T-helper 2 cell treated with Interferon-gamma antibody and Interleukin-4, amounts not matched to agents 5 μg/mL and 100 μg/mL, for 36 hours (primary cell): ENCODE measurements around the gene FITM1.

Experiments
- DNase-seq: peaks from one replicate; pipeline ENCODE4 v3.0.0; 2021; ENCODE audit warnings: low spot score
- H3K27ac Mint-ChIP-seq: one replicate; pipeline ENCODE4 v1.8.0; 2021; ENCODE audit warnings: mild to moderate bottlenecking, mixed read lengths
- H3K27me3 Mint-ChIP-seq: one replicate; pipeline ENCODE4 v1.8.0; 2021; ENCODE audit warnings: low read depth, mixed read lengths
- H3K36me3 Mint-ChIP-seq: one replicate; pipeline ENCODE4 v1.8.0; 2021; ENCODE audit warnings: low read depth, mixed read lengths
- H3K4me1 Mint-ChIP-seq: one replicate; pipeline ENCODE4 v1.8.0; 2021; ENCODE audit warnings: low read depth, mixed read lengths
- H3K4me3 Mint-ChIP-seq: one replicate; pipeline ENCODE4 v1.8.0; 2022; ENCODE audit warnings: mild to moderate bottlenecking, moderate library complexity, mixed read lengths
- H3K9me3 Mint-ChIP-seq: one replicate; pipeline ENCODE4 v1.8.0; 2021; ENCODE audit warnings: mixed read lengths

The FITM1 gene

GRCh38 chr14:24121210-24121609, 9.2 kb upstream of the FITM1 start:
- peaks cover 14% of the 10 kb centered on the region for H3K4me1 Mint-ChIP-seq
- H3K27me3 Mint-ChIP-seq, result no peaks in the 10 kb centered on the region
- no peak overlapping the region for H3K27ac Mint-ChIP-seq
- DNase-seq, result no peak
- no peaks in the 10 kb centered on the region for H3K9me3 Mint-ChIP-seq
- no peak overlapping the region for H3K4me3 Mint-ChIP-seq
- H3K36me3 Mint-ChIP-seq, result peaks cover 60% of the 10 kb centered on the region

- Mint-ChIP-seq H3K4me3 (no peak overlapping the region), H3K36me3 (peaks cover 53% of the 10 kb centered on the region), H3K27me3 (no peaks in the 10 kb centered on the region), H3K9me3 (no peaks in the 10 kb centered on the region), H3K27ac (no peak overlapping the region), H3K4me1 (peaks cover 8% of the 10 kb centered on the region)
- no peak for DNase-seq
Observed at GRCh38 chr14:24122416-24122815, 8.0 kb upstream of the FITM1 start.

DNA sequence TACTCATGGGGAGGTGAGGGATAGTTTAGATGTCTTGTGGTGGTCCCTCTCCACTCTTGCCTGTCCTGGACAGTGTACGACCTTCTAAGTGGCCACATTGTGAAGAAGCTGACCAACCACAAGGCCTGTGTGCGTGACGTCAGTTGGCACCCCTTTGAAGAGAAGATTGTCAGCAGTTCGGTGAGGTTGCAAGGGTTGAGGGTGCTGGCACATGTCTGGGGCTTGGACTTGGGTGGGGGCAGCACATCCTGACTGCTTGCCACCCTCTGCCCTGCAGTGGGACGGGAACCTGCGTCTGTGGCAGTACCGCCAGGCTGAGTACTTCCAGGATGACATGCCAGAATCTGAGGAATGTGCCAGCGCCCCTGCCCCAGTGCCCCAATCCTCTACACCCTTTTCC, 7.6 kb upstream of the FITM1 start:
- Mint-ChIP-seq H3K27ac (no peak overlapping the region), H3K4me3 (no peak overlapping the region), H3K36me3 (peaks cover 48% of the 10 kb centered on the region), H3K9me3 (no peaks in the 10 kb centered on the region), H3K27me3 (no peaks in the 10 kb centered on the region), H3K4me1 (peaks cover 5% of the 10 kb centered on the region)
- no peak for DNase-seq

DNA sequence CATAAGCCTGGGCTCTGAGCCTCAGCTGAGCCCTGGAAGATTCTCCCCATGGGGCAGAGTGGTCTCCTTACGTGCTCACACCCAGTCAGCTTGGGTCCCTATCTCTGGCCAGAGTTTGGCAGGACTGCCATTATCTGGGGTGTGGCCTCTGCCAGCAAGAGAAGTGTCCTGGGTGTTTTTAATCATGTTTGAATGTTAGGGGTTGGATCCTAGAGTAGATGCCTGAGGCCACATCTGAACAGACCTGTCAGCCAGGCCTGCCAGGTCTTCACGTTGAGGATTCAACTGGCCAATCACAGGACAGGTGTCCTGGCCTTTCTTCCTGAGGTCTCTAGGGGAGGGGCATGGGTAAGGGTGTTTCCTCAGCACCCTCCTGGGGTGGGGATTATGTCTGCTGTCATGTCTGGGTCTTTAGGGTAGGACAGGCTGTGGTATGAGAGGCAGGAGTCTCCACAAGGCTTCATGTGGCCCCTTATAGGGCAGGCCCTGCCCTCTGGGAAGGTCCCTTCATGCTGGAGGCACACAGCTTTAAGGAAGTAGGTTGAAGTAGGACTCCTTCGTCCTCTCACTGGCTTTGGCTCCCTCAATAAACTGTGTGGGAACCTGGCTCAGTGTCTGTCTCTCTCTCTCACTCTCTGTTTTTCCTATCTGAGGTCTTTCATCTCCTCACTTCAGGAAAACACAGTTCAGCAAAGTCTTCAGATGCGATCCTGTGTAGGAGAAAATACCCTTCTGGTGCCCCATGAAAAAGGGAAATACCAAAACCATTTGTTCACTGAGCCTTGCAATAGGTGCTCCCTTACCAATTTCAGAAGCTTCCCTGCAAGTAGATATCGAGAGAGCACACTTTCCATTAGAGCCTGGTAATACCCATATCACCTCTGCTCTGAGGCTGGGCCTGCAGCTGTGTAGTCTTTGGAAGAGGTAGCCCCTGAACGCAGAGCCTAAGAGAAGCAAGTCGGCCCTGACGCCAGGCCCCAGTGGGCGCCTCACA, 6.7 kb upstream of the FITM1 start:
- DNase-seq, result no peak
- no peak overlapping the region for H3K4me3 Mint-ChIP-seq
- H3K27me3 Mint-ChIP-seq, result no peaks in the 10 kb centered on the region
- H3K36me3 Mint-ChIP-seq, result peaks cover 41% of the 10 kb centered on the region
- H3K9me3 Mint-ChIP-seq, result no peaks in the 10 kb centered on the region
- peaks cover 2% of the 10 kb centered on the region for H3K4me1 Mint-ChIP-seq
- H3K27ac Mint-ChIP-seq, result no peak overlapping the region

GRCh38 chr14:24126939-24127338, 3.5 kb upstream of the FITM1 start:
- H3K4me3 Mint-ChIP-seq, result no peak overlapping the region
- no peak overlapping the region for H3K27ac Mint-ChIP-seq
- H3K9me3 Mint-ChIP-seq, result no peaks in the 10 kb centered on the region
- peaks cover 5% of the 10 kb centered on the region for H3K4me1 Mint-ChIP-seq
- peaks cover 18% of the 10 kb centered on the region for H3K36me3 Mint-ChIP-seq
- DNase-seq, result no peak
- H3K27me3 Mint-ChIP-seq, result no peaks in the 10 kb centered on the region

GRCh38 chr14:24127673-24128072, 2.8 kb upstream of the FITM1 start:
- H3K4me1 Mint-ChIP-seq, result peaks cover 11% of the 10 kb centered on the region
- no peak overlapping the region for H3K27ac Mint-ChIP-seq
- no peaks in the 10 kb centered on the region for H3K9me3 Mint-ChIP-seq
- no peak overlapping the region for H3K4me3 Mint-ChIP-seq
- DNase-seq, result no peak
- H3K36me3 Mint-ChIP-seq, result peaks cover 19% of the 10 kb centered on the region
- H3K27me3 Mint-ChIP-seq, result no peaks in the 10 kb centered on the region

GRCh38 chr14:24129410-24129998, 955 bp upstream of the FITM1 start:
- no peaks in the 10 kb centered on the region for H3K27me3 Mint-ChIP-seq

GRCh38 chr14:24130717-24131548, 474 bp downstream of the FITM1 start:
- H3K4me1 Mint-ChIP-seq, result peaks cover 22% of the 10 kb centered on the region

More at GRCh38 chr14:24129410-24129998, 955 bp upstream of the FITM1 start:
- Mint-ChIP-seq H3K9me3 (no peaks in the 10 kb centered on the region), H3K4me1 (peaks cover 15% of the 10 kb centered on the region), H3K27ac (no peak overlapping the region), H3K36me3 (peaks cover 8% of the 10 kb centered on the region), H3K4me3 (no peak overlapping the region)
- DNase-seq, result no peak

DNA sequence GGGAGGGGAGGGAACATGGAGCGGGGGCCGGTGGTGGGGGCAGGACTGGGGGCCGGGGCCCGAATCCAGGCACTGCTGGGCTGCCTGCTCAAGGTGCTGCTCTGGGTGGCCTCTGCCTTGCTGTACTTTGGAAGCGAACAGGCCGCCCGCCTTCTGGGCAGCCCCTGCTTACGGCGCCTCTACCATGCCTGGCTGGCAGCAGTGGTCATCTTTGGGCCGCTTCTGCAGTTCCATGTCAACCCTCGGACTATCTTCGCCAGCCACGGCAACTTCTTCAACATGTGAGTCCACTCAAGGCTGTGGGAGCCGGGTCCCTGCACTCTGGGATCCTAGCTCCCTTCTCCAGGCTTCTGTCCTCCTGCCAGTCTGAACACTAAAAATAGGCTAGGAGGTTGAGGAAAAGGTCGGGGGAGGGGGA, 1.1 kb downstream of the FITM1 start:
- Mint-ChIP-seq H3K27me3 (no peaks in the 10 kb centered on the region), H3K4me1 (peaks cover 22% of the 10 kb centered on the region), H3K4me3 (no peak overlapping the region), H3K36me3 (peaks cover 6% of the 10 kb centered on the region), H3K27ac (no peak overlapping the region), H3K9me3 (no peaks in the 10 kb centered on the region)
- DNase-seq, result no peak

More at GRCh38 chr14:24130717-24131548, 474 bp downstream of the FITM1 start:
- Mint-ChIP-seq H3K27ac (no peak overlapping the region), H3K36me3 (peaks cover 5% of the 10 kb centered on the region), H3K4me3 (no peak overlapping the region), H3K27me3 (no peaks in the 10 kb centered on the region), H3K9me3 (no peaks in the 10 kb centered on the region)
- no peak for DNase-seq

- no peak for DNase-seq
- Mint-ChIP-seq H3K4me3 (peak overlapping the region; percentile 24), H3K4me1 (peaks cover 29% of the 10 kb centered on the region), H3K36me3 (peaks cover 13% of the 10 kb centered on the region), H3K27me3 (no peaks in the 10 kb centered on the region), H3K27ac (peak overlapping the region; percentile 68), H3K9me3 (no peaks in the 10 kb centered on the region)
Observed at GRCh38 chr14:24132061-24132685, 1.7 kb downstream of the FITM1 start.

DNA sequence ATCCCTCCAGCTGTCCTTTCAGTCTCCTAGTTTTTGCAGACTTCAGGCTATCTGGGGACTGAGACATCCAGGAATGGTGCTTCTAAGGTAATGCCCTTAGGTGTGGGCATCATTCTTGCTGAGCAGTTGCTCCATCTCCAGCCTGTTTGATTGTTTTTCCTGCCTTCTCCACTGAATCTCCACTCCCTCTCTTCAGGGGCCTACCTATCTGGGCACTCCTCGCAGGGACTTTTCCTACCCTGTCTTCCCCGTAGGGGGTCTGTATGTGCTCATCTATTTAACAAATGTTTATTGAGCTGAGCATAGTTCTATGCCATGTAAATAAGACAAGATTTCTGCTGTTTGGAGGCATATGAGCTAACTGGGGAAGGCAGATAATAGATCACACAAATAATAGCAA, 2.5 kb downstream of the FITM1 start:
- Mint-ChIP-seq H3K27ac (peak overlapping the region; percentile 68), H3K4me1 (peaks cover 31% of the 10 kb centered on the region)

GRCh38 chr14:24133735-24134134, 3.3 kb downstream of the FITM1 start:
- DNase-seq, result no peak
- Mint-ChIP-seq H3K4me3 (no peak overlapping the region), H3K4me1 (peaks cover 38% of the 10 kb centered on the region), H3K27me3 (no peaks in the 10 kb centered on the region), H3K9me3 (no peaks in the 10 kb centered on the region), H3K27ac (no peak overlapping the region), H3K36me3 (peaks cover 27% of the 10 kb centered on the region)

More for the DNA sequence above, 2.5 kb downstream of the FITM1 start:
- H3K9me3 Mint-ChIP-seq, result no peaks in the 10 kb centered on the region
- DNase-seq, result no peak
- H3K27me3 Mint-ChIP-seq, result no peaks in the 10 kb centered on the region
- H3K4me3 Mint-ChIP-seq, result no peak overlapping the region
- H3K36me3 Mint-ChIP-seq, result peaks cover 19% of the 10 kb centered on the region

DNA sequence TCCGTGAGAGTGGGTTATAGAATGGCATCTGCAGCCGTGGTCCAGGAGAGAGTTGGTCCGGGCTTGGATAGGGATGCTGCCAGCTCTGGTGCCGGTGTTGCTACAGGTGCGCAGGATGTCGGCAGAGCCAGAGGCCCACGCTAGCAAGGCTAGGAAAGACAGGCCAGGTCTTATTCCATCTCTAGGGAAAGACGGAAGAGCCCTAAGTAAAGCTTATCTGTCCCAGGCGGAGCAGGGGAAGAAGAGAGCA, 5.0 kb downstream of the FITM1 start:
- no peaks in the 10 kb centered on the region for H3K9me3 Mint-ChIP-seq
- peaks cover 49% of the 10 kb centered on the region for H3K4me1 Mint-ChIP-seq

More for the DNA sequence above, 5.0 kb downstream of the FITM1 start:
- Mint-ChIP-seq H3K27ac (peak overlapping the region; percentile 82), H3K4me3 (peak overlapping the region; percentile 90), H3K27me3 (no peaks in the 10 kb centered on the region), H3K36me3 (peaks cover 41% of the 10 kb centered on the region)
- no peak for DNase-seq
